ENCODE results near the gene ARMC9. TPM values are rescaled to one million over a fixed set of nuclear protein-coding genes. Genes with fewer than 3 reads are reported as not detected.
"Not testable (repeated sequence)": the region's sequence is repeated elsewhere in the genome, so short reads cannot be mapped to it uniquely, and the experiment has no call there.

Gene ARMC9, protein sequence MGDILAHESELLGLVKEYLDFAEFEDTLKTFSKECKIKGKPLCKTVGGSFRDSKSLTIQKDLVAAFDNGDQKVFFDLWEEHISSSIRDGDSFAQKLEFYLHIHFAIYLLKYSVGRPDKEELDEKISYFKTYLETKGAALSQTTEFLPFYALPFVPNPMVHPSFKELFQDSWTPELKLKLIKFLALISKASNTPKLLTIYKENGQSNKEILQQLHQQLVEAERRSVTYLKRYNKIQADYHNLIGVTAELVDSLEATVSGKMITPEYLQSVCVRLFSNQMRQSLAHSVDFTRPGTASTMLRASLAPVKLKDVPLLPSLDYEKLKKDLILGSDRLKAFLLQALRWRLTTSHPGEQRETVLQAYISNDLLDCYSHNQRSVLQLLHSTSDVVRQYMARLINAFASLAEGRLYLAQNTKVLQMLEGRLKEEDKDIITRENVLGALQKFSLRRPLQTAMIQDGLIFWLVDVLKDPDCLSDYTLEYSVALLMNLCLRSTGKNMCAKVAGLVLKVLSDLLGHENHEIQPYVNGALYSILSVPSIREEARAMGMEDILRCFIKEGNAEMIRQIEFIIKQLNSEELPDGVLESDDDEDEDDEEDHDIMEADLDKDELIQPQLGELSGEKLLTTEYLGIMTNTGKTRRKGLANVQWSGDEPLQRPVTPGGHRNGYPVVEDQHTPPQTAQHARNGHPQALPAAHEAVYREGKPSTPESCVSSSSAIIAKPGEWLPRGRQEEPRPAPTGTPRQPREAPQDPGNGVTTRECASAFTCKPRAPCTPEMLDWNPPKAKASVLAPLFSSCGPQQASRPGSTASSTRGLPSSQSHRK
- total RNA-seq = 3.5 and 4.2 TPM in 2 replicates

DNA sequence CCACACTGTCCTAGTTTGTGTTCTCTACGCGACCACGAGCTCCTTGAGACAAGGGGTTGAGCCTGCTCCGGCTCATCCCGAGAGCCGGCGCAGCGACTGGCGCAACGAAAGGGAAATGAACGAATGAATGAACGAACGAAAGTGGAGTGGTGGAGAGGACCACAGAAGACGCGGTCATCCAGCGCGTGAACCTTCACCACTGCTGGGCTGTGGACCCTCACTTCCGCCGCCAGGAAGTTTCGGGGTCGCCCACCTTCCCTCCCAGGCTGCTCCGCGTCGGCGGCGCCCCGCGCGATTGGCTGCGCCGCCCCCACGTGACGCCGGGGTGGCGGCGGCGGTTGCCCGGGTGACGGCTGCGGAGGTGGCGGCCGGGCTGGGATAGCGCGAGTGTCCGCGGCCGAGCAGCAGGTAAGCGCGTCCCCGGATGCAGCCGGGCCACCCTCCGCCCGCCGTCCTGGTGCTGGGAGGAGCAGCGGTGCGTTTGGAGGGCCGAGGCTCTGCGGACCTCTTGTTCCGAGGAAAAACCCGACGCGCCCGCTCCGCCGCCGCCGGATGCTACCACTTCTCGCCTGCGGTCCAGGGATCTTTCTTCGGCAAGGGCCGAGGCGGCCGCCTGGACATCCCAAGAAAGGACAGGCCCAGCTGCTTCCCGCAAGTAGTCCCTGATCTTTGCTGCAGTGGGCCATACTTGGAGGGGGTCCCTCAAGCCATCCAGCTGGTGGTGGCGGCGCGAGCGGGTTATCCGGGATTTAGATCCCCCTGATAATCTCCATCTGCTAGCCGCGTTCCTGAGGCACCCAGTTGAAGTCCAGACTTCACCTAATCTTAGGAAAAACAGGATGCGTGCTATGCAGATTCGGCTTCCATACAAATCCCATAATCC lies at the start of gene ARMC9:
Gene ARMC9, plus strand, starts transcription at position 341 of the 883 bp plus-strand sequence. CDS start 7,608 bp downstream, outside the sequence.
- DNase-seq (ENCODE audit: low read depth in 2 of 2) = peak; percentile 53 to 57

DNA sequence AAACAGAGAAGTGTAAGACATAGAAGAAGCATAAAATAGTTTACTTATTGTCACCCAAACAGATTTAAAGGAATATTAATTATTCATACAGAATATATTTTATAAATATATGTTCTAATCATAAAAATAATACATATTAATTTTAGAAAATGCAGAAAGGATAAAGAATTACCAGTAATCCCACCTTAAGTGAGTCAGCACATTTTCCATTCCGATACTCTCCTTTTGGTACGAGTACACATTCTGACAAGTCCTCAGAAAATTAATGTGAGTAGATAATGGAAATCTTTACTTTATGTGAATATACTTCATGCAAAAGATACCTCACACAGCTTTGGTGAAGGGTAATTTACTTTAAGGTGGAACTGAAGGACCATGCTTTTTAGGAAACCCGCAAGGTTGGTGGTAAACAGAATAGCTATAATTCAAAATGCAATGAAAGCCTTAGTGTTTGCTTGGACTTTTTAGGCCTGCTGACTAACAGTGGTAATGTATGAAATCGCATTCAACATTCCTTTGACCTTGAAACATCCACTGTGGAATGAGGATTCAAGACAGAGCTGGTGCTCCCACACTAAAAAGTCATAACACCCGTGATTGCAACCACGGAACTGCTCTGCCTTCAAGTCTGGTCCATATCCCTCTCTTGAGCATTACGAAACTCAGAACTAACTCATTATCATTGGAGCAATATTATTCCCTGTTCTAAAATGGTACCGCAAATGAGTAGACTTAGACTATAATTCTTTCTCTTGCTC lies 45.5 kb upstream of the ARMC9 start:
- no peak for DNase-seq (ENCODE audit: low read depth in 2 of 2)

DNA sequence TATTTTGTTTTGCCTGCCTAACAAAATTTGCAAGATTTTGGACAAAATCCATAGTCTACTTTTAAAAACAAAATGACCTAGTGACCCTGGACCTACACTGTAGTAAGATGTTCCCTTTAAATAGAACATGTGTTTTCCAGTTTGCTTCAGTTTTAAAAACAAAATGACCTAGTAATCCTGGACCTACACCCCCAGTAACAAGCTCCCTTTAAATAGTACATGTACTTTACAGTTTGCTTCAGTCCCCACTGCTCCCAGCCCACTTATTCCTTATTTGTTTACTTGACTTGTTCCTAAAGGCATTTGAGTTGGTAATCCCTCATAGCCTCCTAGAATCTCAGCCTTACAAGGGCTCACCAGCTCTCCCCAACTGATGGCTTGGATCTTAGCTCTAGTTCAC lies 39.1 kb upstream of the ARMC9 start:
- DNase-seq (ENCODE audit: low read depth in 2 of 2) = no peak

DNA sequence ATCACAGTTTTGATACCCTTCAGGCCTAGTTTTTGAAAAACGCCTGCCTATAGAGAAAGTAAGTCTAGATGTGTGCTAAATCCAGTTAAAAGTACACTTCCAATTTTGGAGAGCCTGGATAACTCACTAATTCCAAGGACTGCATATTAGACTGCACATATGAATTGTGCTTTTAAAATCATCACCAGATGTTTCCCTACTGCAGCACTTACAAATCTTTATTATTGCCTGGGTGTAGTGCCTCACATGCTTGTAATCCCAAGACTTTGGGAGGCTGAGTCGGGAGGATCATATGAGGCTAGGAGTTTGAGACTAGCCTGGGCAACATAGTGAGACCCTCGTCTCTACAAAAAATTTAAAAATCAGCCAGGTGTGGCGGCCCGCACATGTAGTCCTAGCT lies 37.7 kb upstream of the ARMC9 start:
- no peak for DNase-seq (ENCODE audit: low read depth in 2 of 2)

DNA sequence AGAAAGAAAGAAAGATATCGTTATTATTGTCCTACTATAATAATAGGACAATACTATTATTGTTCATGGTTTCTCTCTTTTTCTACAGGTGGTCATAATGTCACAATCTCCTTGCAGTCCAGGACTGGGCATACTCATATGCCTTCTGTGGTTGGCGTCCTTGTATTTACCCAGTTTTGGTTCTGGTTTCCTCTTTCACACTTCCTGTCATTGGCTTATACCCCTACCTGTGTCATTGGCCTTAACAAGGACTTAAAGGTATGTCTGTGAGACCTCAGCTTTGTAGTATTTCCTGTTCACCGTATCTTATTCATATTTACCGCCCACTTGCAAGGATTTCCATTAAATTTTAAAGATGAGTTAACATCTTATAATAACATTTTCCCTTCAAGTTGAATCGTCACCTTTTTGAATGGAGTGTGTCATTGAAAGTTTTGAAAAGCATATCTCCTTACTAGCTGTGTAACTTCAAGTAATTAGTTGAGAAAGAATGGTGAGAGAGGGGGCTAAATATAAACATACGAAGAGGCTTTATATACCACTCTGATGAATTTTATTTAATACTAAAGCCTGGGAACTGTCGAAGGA lies 37.1 kb upstream of the ARMC9 start:
- no peak for DNase-seq (ENCODE audit: low read depth in 2 of 2)

DNA sequence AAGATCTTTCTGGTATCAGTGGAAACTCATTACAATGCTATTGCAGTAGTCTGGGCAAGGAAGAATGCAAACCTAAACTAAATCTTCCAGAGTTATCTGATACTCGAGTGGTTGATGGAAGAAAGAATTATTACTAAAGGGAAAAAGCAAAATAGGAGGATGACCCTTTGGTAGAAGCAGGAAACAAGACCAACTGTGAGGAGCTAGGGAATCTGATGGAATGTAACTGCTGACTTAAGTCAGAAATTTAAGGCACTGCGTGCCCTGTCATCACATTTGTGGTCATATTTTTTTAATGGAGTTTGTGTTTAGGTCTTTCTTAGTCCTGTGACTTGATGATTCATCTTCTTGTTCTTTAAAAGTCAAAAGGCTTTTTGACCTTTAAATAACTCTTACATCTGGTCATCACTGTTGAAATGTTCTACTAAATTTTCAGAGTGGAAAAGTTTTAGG lies 36.5 kb upstream of the ARMC9 start:
- peak in 1 of 2 donors; percentile 95 for DNase-seq (ENCODE audit: low read depth in 2 of 2)

DNA sequence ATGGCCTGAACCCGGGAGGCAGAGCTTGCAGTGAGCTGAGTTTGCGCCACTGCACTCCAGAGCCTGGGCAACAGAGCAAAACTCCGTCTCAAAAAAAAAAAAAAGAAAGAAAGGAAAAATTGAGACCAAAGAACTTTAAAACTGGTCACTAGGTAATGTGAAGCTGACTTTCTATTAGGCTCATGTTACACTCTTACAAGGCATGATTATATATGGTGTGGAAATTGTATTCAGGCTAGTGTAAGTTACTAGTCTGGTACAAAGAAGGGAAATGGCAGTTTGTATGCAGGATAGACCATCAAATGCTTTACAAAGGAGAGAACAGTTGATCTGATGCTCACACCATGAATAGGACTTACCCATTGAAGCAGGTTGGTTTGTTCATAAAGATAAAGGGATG lies 35.4 kb upstream of the ARMC9 start:
- no peak for DNase-seq (ENCODE audit: low read depth in 2 of 2)

DNA sequence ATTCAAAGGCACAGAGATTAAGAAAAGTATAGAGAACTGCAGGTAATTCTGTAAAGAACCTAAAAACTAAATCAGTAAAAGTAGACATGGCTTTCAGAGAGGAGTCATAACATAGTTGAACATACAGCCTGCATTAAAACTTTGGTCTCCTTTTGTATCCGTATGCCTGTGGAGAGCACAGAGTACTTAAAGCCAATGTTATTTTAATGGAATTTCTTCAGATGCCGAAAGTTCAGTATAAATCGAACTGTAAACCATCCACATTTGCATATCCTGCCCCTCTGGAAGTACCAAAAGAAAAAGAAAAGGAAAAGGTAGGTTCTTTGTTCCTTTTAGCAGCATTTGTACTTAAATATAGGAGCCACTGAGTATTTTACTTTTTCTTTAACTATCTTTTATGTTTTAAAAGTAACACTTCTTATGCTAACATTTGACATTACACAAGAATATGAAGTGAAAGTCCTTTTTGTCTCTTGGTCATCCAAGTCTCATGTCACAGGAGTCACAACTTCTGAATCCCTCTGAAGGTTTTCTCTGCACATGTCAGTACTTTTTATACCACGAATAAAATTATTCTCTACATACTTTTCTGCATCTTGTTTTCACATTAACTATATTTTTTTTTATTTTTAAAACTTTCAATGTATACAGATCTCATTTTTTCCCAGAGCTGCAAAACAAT lies 34.9 kb upstream of the ARMC9 start:
- DNase-seq (ENCODE audit: low read depth in 2 of 2) = no peak

DNA sequence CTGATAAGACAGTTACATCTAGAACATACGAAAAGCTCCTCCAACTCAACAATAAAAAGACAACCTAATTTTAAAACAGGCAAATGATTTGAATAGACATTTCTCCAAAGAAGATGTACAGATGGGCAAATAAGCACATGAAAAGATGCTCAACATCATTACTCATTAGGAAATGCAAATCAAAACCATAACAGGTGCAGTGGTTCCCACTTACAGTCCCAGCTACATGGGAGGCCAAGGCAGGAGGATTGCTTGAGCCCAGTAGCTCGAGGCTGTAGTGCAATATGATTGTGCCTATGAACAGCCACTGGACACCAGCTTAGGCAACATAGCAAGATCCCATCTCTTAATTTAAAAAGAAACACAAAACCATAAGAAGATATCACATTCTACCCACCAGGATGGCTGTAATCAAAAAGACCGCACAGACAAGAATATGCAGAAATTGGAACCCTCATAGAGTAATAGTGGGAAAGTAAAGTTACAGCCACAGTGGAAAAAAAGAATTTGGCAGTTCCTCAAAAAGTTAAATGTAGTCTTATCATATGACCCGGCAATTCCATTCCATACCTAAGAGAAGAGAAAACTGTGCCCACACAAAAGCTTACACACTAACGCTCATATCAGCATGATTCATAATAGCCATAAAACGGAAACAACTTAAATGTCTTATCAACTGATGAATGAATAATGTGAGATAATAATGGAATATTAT lies 30.5 kb upstream of the ARMC9 start:
- DNase-seq (ENCODE audit: low read depth in 2 of 2) = peak; percentile 36 to 73

DNA sequence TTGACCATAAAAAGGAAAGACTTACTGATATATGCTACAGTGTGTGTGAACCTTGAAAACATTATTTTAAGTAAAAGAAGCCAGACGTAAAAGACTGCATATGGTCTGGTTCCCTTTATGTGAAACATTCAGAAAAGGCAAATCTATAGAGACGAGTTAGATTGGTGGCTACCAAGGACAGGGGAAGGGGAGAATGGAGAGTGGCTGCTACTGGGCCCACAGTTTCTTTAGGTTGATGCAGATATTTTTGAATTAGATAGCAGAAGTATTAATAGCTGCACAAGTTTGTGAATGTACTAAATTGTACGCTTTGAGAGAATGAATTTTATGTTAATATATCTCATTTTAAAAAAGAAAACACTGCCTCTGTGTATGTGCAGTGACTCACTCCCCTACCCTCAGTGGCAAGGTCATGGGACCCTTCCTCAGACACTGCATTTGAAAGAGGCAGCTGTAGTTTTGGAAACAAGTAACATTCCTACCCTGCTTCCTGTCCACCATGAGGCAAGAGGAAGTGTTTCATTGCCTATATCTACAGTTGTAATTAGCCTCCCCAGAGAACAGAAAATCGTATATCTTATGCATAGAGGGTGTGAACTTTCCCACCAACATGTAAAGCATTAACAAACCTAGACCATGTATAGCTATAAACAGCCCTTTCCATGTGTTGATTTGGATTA lies 29.8 kb upstream of the ARMC9 start:
- DNase-seq (ENCODE audit: low read depth in 2 of 2) = peak; percentile 53 to 69

DNA sequence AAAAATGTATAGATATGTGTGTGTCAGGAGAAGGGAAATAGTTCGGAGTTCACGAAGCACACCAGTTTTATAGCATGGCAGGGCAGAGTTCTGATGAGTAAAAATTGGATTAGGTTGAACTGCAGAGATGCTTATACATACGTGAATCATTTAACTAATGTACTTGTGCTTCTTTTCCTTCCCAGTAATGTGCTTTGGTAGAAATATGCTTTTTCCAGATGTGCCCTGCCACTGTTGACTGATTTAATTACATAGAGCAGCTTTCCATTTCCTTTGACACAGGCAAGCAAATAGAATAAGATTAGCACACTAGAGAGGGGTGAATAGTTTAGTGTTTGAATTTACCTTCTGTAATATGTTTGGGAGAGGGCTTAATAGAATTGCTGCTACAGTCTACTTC lies 28.9 kb upstream of the ARMC9 start:
- peak in 1 of 2 donors; percentile 64 for DNase-seq (ENCODE audit: low read depth in 2 of 2)

DNA sequence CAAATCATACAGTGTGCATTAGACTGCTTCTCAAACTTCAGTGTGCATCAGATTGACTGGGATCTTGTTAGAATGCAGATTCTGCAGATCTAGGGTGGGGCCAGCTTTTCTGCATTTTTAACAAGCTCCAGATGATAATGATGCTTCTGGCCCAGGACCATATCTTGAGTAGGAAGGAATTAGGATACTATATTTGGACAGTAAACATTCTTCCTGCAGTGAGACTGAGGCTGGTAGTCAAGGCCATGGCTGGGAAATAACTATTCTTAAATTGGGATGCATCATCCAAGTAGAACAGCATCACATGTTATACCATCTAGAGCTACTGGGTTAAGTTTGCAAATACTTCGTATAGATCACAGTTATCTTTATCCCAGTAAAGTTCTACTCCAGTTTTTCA lies 28.4 kb upstream of the ARMC9 start:
- no peak for DNase-seq (ENCODE audit: low read depth in 2 of 2)

DNA sequence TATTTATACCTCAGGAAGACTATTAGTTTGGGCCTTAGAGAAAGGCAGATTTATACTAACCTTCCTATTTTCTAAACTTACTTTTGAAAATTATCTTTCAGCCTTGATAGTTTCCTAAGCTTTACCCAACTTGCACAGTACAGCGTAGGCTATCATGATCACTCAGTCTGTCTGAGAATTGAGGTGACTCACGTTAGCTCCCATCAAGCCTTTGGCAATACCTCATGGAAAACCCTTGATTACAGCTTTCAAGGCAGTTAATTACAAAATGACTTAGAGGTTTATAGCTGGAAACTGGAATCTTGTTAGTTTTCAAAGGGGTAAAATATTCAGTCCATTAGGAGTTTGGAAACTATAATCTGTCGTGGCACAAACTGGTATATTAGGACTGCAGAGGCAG lies 26.4 kb upstream of the ARMC9 start:
- no peak for DNase-seq (ENCODE audit: low read depth in 2 of 2)

DNA sequence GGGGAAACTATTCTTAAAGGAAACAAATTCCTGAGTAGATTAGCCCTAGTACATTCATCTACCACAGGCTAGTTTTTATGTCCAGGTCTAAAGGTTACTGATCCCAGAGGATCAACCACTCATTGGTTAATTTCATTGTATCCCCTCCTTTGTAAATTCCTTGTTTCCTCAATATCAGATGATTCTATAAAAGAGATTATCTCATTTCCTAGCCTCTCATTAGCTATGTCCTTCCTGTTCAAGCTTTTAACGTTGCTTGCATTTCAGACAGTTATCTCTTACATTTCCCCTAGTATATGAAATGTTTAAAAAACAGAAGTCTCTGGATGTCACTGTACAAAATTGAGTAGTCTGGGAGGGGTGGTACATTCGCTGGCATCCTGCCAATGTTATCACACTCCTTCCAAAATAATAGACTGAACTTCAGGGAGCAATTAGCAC lies 24.2 kb upstream of the ARMC9 start:
- peak; percentile 36 to 54 for DNase-seq (ENCODE audit: low read depth in 2 of 2)

DNA sequence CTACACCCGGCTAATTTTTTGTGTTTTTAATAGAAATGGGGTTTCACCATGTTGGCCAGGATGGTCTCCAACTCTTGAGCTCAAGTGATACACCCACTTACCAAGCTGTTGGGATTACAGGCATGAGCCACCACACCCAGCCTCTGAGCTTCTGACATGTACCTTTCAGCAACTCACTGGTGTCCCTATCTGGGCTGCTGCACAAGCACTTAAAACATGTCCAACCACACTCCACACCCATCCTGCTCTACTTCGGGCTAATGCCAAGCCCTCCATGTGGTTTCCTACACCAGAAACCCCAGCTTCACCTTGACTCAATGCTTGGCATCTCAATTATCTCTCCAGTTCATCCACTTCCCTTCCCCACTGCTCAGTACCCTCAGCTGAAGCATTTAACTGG lies 22.4 kb upstream of the ARMC9 start:
- no peak for DNase-seq (ENCODE audit: low read depth in 2 of 2)

DNA sequence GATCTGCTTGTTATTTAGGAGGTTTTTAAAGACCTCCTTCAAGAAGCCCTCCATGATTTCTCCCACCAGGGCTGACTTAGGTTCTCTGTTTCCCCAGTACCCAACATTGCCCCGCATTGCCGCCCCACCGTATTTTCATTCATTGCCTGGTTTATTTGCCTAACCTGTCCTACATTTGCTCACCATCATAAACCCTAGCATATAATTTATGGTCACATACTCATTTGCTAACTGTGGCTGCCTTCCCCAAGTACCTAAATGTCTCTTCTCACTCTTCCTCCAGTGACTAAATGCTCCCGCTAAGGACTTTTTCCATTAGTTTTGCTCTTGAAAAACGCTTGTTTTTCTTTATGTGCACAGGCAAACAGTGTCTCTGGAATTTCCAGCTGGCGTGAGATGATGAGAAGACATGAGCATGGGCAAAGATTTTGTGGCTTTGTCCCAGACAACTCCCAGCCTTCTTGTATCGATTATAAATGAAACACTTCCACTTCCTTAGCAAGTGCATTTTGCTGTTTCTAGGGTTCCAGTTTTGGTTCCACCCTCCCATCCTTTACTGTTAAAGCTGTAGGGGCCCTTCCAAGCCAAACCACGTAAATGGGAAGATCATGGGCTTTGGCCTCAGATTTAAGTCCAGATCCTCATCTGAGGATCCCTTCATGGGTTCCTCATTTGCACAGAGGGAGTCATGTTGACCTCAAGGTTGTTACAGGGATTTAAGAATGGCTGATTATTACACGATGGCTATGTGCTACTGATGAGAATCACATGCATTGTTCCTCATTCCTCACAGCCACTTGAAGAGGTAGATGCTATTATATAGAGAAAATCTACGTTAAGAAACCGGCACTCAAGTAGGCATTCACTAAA lies 21.0 kb upstream of the ARMC9 start:
- DNase-seq (ENCODE audit: low read depth in 2 of 2) = no peak

DNA sequence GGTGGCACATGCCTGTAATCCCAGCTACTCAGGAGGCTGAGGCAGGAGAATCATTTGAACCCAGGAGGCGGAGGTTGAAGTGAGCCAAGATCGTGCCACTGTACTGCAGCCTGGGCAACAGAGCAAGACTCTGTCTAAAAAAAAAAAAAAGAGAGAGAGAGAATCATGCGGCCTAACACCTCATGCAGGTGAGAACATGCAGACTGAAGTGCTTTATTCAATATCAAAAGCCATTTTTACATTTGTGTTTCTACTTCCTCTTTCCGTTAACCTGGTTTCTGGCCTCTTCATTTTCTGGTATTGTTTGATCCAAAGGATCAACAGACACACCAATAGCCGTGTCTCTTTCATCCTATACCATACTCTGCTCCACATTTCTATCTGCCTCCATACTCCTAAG lies 19.6 kb upstream of the ARMC9 start:
- DNase-seq (ENCODE audit: low read depth in 2 of 2) = not testable (repeated sequence)

All from lung microvascular endothelial cell (primary cell).